Measurements from ENCODE around the gene CLEC4G. TPM values are rescaled to one million over a fixed set of nuclear protein-coding genes. Genes with fewer than 3 reads are reported as not detected.
"Not testable (repeated sequence)": the region's sequence is repeated elsewhere in the genome, so short reads cannot be mapped to it uniquely, and the experiment has no call there.

Gene CLEC4G
- total RNA-seq, 1 donor from 2014 or later = not detected

DNA sequence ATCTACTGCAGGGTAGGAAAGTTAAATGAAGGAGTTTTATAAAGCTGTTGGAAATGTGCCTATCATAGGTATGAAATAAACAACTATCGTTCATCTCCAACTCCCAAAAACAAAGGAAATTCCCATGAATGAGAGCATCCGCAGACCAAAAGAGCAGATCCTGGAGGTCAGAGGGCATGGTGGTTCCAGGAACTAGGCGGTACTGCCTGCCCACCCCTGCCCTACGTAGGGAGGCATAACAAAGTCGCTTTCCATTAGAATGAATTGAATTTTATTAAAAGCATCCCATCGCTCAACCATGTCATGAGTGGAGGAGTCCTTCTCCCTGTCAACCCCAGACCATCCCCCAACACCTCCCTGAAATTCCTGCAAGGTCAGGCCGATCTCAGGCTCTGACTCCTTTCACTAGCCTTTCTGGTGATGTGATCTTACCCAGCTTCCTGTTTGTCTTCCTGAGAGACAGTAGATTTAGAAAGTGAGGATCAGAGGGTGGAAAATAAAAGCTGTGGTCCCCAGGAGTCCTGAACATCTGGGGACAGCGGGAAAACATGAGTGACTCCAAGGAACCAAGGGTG, 30.9 kb upstream of the CLEC4G start, which contains the start of gene CLEC4M:
Gene CLEC4M, plus strand, starts transcription at position 525 of the 575 bp plus-strand sequence. Its CDS starts 24 bp downstream, at position 549.
- Mint-ChIP-seq H3K9me3 (peaks cover 25% of the 10 kb centered on the region), H3K36me3 (ENCODE audit: low read depth) (peaks cover 3% of the 10 kb centered on the region), H3K27me3 (peaks cover 5% of the 10 kb centered on the region), H3K4me1 (no peaks in the 10 kb centered on the region), H3K27ac (no peak within 1 kb of the TSS), H3K4me3 (no peak within 1 kb of the TSS)
- no peak for DNase-seq
- intact Hi-C loops (cut with micrococcal nuclease) = no loop called here

DNA sequence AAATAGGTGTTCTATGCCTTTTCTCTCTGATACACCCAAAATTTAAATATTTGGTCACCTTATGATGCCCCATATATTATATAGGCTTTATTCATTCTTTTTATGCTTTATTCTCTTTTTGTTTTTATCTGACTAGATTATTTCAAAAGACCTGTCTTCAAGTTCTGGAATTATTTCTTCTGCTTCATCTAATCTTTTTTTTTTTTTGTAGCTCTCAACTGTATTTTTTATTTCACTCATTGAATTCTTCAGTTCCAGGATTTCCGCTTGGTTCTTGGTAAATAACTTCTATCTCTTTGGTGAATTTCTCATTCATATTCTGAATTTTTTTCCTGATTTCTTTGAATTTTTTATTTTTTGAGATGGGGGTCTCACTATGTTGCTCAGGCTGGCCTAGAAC, 27.2 kb upstream of the CLEC4G start:
- H3K27ac Mint-ChIP-seq = no peak overlapping the region
- peaks cover 8% of the 10 kb centered on the region for H3K36me3 Mint-ChIP-seq (ENCODE audit: low read depth)
- H3K4me1 Mint-ChIP-seq = no peaks in the 10 kb centered on the region
- peaks cover 4% of the 10 kb centered on the region for H3K27me3 Mint-ChIP-seq
- intact Hi-C loops (cut with micrococcal nuclease) = no loop called here
- no peak overlapping the region for H3K4me3 Mint-ChIP-seq
- peaks cover 46% of the 10 kb centered on the region for H3K9me3 Mint-ChIP-seq
- no peak for DNase-seq

DNA sequence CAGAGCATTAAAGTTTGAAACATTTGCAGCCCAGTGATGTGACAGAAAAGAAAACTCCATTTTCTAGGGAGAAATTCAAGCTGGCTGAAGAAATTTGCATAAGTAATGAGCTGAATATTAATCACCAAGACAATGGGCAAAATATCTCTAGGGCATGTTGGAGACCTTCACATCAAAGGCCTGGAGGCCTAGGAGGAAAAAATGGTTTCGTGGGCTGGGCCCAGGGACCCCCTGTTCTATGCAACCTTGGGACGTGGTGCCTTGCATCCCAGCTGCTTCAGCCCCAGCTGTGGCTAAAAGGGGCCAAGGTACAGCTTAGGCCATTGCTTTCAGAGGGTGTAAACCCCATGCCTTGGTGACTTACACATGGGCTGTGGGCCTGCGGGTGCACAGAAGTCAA, 25.4 kb upstream of the CLEC4G start:
- no peak for DNase-seq
- intact Hi-C loops (cut with micrococcal nuclease) = no loop called here
- H3K9me3 Mint-ChIP-seq = peaks cover 44% of the 10 kb centered on the region
- no peak overlapping the region for H3K4me3 Mint-ChIP-seq
- H3K27me3 Mint-ChIP-seq = peaks cover 2% of the 10 kb centered on the region
- H3K4me1 Mint-ChIP-seq = no peaks in the 10 kb centered on the region
- H3K27ac Mint-ChIP-seq = no peak overlapping the region
- H3K36me3 Mint-ChIP-seq (ENCODE audit: low read depth) = peaks cover 8% of the 10 kb centered on the region

DNA sequence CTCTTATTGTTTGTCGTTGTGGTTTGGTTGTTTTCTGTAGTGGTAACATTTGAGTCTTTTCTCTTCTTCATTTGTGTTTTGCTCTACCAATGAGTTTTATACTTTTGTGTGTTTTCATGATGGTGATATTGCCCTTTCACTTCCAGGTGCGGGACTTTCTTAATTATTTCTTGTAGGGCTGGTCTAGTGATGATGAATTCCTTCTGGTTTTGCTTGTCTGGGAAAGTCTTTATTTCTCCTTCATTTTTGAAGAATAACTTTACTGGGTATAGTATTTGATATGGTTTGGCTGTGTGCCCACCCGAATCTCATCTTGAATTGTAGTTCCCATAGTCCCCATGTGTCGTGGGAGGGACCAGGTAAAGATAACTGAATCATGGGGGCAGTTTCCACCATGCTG, 24.3 kb upstream of the CLEC4G start:
- DNase-seq = no peak
- H3K4me3 Mint-ChIP-seq = no peak overlapping the region
- H3K27ac Mint-ChIP-seq = no peak overlapping the region
- peaks cover 46% of the 10 kb centered on the region for H3K9me3 Mint-ChIP-seq
- intact Hi-C loops (cut with micrococcal nuclease) = no loop called here
- H3K27me3 Mint-ChIP-seq = peaks cover 2% of the 10 kb centered on the region
- H3K36me3 Mint-ChIP-seq (ENCODE audit: low read depth) = peaks cover 8% of the 10 kb centered on the region
- peaks cover 1% of the 10 kb centered on the region for H3K4me1 Mint-ChIP-seq

DNA sequence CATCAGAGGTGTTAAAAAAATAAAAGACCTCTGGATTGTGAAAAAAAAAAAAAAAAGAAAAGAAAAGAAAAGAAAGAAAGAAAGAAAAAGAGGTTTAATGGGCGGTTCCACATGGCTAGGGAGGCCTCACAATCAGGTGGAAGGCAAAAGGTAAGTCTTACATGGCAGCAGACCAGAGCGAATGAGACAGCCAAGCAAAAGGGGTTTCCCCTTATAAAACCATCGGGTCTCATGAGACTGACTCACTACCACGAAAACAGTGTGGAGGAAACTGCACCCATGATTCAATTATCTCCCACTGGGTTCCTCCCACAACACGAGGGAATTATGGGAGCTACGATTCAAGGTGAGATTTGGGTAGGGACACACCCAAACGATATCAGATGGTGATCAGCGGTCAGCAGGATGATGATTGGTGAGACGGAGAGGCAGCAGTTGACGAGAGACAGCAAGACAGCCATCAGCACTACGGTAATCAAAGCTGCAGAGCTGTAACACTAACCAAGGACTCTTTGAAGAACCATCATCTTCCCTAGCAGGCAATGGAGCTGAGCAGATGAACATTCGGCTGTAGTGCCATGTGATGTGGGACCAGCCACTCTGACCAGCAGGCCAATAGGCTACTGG, 19.4 kb upstream of the CLEC4G start:
- Mint-ChIP-seq H3K9me3 (peaks cover 35% of the 10 kb centered on the region), H3K4me1 (peaks cover 2% of the 10 kb centered on the region), H3K27ac (peak overlapping the region; percentile 35), H3K27me3 (peaks cover 2% of the 10 kb centered on the region), H3K4me3 (no peak overlapping the region), H3K36me3 (ENCODE audit: low read depth) (peaks cover 3% of the 10 kb centered on the region)
- intact Hi-C loops (cut with micrococcal nuclease) = loop anchor here (1.0 kb wide), 1 partner anchor 21 kb away; no protein-coding TSS in a partner anchor
- no peak for DNase-seq

DNA sequence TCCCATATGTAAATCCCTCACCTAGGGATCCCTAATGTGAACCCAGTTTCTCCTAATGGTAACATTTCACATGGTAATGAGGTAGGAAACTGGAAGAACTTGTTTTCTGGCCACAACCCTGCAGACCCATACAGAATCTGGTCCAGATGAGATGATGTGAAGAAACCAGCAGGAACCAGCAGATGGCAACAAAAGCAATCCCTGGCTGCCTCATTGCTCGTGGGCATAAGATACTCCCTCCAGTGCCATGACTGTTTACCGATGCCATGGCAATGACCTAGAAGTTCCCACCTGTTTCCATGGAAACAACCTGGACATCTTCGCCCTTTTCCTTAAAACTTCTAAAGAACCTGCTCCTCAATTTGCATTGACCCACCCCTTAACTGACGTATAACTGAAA, 16.8 kb upstream of the CLEC4G start:
- intact Hi-C loops (cut with micrococcal nuclease) = no loop called here
- no peaks in the 10 kb centered on the region for H3K36me3 Mint-ChIP-seq (ENCODE audit: low read depth)
- H3K9me3 Mint-ChIP-seq = peaks cover 21% of the 10 kb centered on the region
- no peak for DNase-seq
- peaks cover 2% of the 10 kb centered on the region for H3K4me1 Mint-ChIP-seq
- H3K27me3 Mint-ChIP-seq = peaks cover 2% of the 10 kb centered on the region
- no peak overlapping the region for H3K4me3 Mint-ChIP-seq
- H3K27ac Mint-ChIP-seq = no peak overlapping the region

DNA sequence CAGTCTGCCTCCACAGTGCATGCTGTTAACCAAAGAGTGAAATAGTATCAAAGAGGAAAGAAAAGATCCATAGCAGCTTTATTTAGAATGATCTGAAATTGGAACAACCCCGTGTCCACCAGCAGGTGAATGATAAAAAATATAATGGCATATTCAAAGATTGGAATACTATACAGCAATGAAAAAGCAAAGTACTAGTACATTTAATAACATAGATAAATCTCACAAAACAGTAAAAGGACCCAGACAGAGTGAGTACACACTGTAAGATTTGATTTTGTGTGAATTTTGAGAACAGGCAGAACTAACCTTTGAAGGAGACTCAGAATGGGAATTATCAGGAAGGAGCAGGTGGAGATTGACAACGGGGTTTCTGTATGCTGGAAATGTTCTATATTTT, 16.3 kb upstream of the CLEC4G start:
- no peak for DNase-seq
- Mint-ChIP-seq H3K36me3 (ENCODE audit: low read depth) (no peaks in the 10 kb centered on the region), H3K4me3 (no peak overlapping the region), H3K9me3 (peaks cover 21% of the 10 kb centered on the region), H3K4me1 (peaks cover 2% of the 10 kb centered on the region), H3K27me3 (peaks cover 4% of the 10 kb centered on the region), H3K27ac (no peak overlapping the region)
- intact Hi-C loops (cut with micrococcal nuclease) = no loop called here

DNA sequence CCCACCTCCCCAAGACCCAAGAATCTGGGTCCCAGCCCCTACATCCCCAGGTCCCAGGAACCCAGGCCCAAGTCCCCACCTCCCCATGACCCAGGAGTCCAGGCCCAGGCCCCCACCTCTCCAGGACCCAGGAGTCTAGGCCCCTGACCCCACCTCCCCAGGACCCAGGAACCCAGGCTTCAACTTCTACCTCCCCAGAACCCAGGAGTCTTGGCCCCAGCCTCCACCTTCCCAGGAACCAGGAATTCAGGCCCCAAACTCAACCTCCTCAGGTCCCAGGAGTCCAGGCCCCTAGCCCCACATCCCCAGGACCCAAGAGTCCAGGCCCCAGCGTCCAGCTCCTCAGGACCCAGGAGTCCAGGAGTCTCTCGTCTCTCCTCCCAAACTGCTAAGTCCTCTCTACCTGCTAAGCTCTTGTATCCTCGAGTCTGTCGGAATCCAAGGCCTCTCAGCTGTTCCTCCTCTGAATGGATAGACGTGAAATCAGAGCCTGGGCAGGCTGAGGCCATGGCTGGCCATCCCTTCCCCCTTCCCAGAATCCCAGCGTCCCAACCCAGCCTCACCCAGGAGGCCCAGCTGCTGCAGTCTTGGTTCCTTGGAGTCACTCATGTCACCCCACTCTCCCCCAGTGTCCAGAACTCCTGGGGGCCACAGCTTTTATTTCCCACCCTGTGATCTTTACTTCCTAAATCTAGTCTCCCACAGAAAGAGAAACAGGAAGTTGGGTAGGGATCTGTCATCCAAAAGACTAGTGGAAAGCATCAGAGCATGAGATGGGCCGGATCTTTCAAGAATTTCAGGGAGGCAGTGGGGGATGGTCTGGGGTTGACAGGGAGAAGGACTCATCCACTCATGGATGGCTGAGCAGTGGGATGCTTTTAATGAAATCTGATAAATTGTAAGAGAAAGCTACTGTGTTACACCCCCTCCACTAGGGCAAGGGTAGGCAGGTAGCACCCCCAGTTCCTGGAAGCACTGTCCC, 15.3 kb upstream of the CLEC4G start, which contains the start of gene CD209:
Gene CD209, minus strand, starts transcription at position 632 of the 982 bp plus-strand sequence. Its CDS starts 23 bp downstream, at position 609.
- no peak within 1 kb of the TSS for H3K27ac Mint-ChIP-seq
- H3K9me3 Mint-ChIP-seq = peaks cover 18% of the 10 kb centered on the region
- intact Hi-C loops (cut with micrococcal nuclease) = no loop called here
- no peak for DNase-seq
- H3K4me3 Mint-ChIP-seq = no peak within 1 kb of the TSS
- peaks cover 4% of the 10 kb centered on the region for H3K27me3 Mint-ChIP-seq
- H3K36me3 Mint-ChIP-seq (ENCODE audit: low read depth) = no peaks in the 10 kb centered on the region
- peaks cover 2% of the 10 kb centered on the region for H3K4me1 Mint-ChIP-seq

DNA sequence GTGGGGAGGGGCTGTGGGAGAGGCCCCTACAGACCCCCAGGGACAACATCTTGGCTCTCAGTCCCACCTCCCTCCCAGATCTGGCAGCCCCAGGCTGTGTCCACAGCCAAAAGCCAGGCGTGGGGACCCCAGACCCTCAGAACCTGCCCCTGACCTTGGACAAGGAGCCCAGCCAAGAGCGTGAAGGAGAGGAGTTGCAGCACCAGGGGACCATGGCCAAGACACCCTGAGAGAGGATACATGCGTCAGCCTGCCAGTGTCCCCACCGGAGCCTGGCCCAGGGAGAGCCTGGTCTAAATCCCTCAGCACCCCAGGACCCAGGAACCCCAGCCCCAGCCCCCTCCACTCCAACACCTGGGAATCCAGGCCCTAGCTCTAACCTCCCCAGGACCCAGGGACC, 14.4 kb upstream of the CLEC4G start:
- intact Hi-C loops (cut with micrococcal nuclease); H3K27me3 Mint-ChIP-seq; H3K36me3 Mint-ChIP-seq (ENCODE audit: low read depth); H3K27ac Mint-ChIP-seq; DNase-seq; H3K4me3 Mint-ChIP-seq; H3K4me1 Mint-ChIP-seq: not testable (repeated sequence)
- peaks cover 13% of the 10 kb centered on the region for H3K9me3 Mint-ChIP-seq

DNA sequence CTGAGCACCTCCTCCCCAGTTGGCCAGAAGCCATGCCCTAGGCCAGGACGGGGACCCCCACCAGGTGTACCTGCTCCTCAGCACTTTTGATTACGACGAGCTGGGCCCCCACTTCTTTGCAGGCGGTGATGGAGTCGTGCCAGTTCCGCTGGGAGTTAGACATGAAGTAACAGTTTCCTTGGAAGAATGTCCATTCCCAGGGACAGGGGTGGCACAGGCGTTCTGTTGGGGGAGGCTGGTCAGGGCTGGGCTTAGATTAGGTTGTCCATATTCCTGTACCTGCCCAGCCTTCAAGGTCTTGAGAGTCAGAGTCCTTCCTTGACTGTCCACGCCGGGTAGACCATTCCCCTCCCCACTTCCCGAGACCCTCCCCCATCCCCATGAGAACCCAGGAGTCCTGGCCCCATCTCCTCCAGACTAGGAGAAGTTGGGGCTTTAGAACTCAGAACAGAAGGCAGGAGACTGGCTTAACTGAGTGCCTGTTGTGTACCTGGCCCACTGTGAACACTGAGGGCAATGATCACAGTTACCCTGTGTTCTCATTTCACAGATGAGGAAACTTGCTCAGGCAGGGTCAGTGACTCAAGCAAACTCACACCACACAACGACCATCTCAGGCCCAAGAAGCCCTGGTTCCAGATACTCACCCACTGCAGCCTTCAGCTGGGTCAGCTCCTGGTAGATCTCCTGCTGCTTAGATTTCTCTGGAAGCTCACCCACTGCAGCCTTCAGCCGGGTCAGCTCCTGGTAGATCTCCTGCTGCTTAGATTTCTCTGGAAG, 13.2 kb upstream of the CLEC4G start:
- intact Hi-C loops (cut with micrococcal nuclease) = no loop called here

DNA sequence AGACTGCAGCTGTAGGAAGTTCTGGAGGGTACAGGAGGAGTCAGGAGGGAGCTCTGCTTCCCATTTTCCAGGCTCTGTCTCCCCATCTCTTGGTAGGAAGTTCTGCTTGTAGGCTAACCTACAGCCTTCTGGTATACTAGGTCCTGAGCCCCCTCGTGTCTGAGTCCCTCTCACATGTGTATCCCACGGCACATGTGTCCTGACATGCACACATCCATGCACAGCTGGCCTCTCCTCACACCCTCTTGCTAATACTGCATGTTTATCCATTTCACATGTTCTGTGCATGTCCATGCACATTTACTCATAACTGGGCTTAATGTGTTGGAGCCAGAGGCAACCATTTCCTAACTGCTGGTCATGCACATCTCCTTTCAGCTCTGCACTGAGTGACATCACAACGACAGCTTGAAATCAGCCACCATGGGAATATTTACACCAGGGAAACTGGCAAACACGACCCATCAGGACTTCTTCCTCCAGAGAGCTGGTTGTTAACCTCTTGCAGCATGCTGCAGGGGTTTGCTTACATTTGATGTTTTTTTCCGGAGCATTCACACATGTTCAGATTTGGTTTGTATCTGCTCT, 12.4 kb upstream of the CLEC4G start:
- H3K27ac Mint-ChIP-seq = no peak overlapping the region
- no peaks in the 10 kb centered on the region for H3K36me3 Mint-ChIP-seq (ENCODE audit: low read depth)
- H3K4me1 Mint-ChIP-seq = no peaks in the 10 kb centered on the region
- peaks cover 4% of the 10 kb centered on the region for H3K9me3 Mint-ChIP-seq
- no peak for DNase-seq
- no peak overlapping the region for H3K4me3 Mint-ChIP-seq
- intact Hi-C loops (cut with micrococcal nuclease) = no loop called here
- H3K27me3 Mint-ChIP-seq = peaks cover 8% of the 10 kb centered on the region

More for the DNA sequence above, 13.2 kb upstream of the CLEC4G start:
- H3K4me3 Mint-ChIP-seq = no peak overlapping the region
- no peak overlapping the region for H3K27ac Mint-ChIP-seq
- no peaks in the 10 kb centered on the region for H3K36me3 Mint-ChIP-seq (ENCODE audit: low read depth)
- H3K4me1 Mint-ChIP-seq = no peaks in the 10 kb centered on the region
- no peak for DNase-seq
- H3K9me3 Mint-ChIP-seq = peaks cover 5% of the 10 kb centered on the region
- peaks cover 8% of the 10 kb centered on the region for H3K27me3 Mint-ChIP-seq

DNA sequence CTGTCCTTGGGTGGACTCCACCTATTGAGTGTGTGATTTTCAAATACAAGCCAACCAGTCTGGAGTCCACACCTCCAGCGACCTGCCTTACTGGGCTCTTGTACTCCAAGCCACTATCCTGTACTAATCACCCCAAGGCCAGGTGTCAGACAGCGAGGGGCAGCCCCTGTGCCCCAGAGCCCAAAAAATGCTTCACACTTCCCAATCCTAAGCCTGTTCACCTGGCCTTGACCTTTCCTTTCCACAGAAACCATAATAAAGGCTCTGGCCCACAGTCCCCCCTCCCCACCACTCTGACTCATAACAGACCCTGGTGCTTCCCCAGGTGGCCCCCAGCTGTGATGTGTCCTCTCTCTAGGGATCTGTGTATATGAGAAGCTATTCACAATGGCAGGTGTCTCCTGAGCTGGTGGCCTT, 11.5 kb upstream of the CLEC4G start:
- H3K36me3 Mint-ChIP-seq (ENCODE audit: low read depth) = no peaks in the 10 kb centered on the region
- DNase-seq = no peak
- H3K27me3 Mint-ChIP-seq = peaks cover 8% of the 10 kb centered on the region
- no peaks in the 10 kb centered on the region for H3K4me1 Mint-ChIP-seq
- H3K27ac Mint-ChIP-seq = no peak overlapping the region
- no peak overlapping the region for H3K4me3 Mint-ChIP-seq
- intact Hi-C loops (cut with micrococcal nuclease) = no loop called here
- peaks cover 4% of the 10 kb centered on the region for H3K9me3 Mint-ChIP-seq

DNA sequence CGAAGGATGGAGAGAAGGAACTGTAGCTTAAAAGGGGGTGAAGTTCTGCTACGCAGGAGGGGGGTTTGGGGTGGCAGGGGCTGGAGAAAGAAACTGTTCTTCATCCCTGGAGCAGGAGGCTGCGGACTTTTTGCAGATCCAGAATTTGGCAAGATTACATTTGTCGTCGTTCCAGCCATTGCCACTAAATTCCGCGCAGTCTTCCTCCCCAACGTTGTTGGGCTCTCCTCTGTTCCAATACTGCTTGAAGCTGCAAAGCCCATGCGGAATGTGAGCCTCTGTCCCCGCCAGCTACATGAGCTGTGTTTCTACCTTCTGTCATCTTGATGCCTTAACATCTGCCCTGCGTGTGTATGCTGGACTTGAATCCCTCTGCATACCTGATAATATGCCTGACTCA, 11.1 kb upstream of the CLEC4G start:
- Mint-ChIP-seq H3K4me3 (no peak overlapping the region), H3K4me1 (no peaks in the 10 kb centered on the region), H3K27ac (no peak overlapping the region), H3K9me3 (peaks cover 1% of the 10 kb centered on the region), H3K27me3 (peaks cover 8% of the 10 kb centered on the region), H3K36me3 (ENCODE audit: low read depth) (no peaks in the 10 kb centered on the region)
- intact Hi-C loops (cut with micrococcal nuclease) = no loop called here
- no peak for DNase-seq
